Activated T-helper 2 cell treated with anti-CD3 and anti-CD28 coated beads, Interferon-gamma antibody, Interleukin-2, Interleukin-4, amounts not matched to agents 10 μg/mL and 5 μg/mL and 100 μg/mL, durations not matched to agents 14 hours and 24 hours and 36 hours (primary cell): ENCODE results near the gene RAET1G. TPM values are rescaled to one million over a fixed set of nuclear protein-coding genes. Genes with fewer than 3 reads are reported as not detected.

Source experiments
- DNase-seq: peaks from one replicate; pipeline ENCODE4 v3.0.0; 2021; ENCODE audit warnings: low spot score
- H3K27ac Mint-ChIP-seq: one replicate; pipeline ENCODE4 v1.8.0; 2021; ENCODE audit warnings: mixed read lengths
- H3K27me3 Mint-ChIP-seq: one replicate; pipeline ENCODE4 v1.8.0; 2021; ENCODE audit warnings: low read depth, mixed read lengths
- H3K36me3 Mint-ChIP-seq: one replicate; pipeline ENCODE4 v1.8.0; 2021; ENCODE audit warnings: low read depth, mixed read lengths
- H3K4me1 Mint-ChIP-seq: one replicate; pipeline ENCODE4 v1.8.0; 2021; ENCODE audit warnings: low read depth, mixed read lengths
- H3K4me3 Mint-ChIP-seq: one replicate; pipeline ENCODE4 v1.8.0; 2021; ENCODE audit warnings: low read depth, mild to moderate bottlenecking, moderate library complexity, mixed read lengths
- H3K9me3 Mint-ChIP-seq: one replicate; pipeline ENCODE4 v1.8.0; 2021; ENCODE audit warnings: mixed read lengths
- intact Hi-C: fragments of 100-400 bp; cut with micrococcal nuclease; formaldehyde crosslinking; loops from one replicate; pipeline ENCODE4 v1.15.1; 2023
- total RNA-seq: library from RNA; stranded (reverse); gene quantifications from 2 replicates; pipeline ENCODE4 v1.2.3, GENCODE V29; 2022

RAET1G gene
- total RNA-seq, 1 donor from 2014 or later: not detected

DNA sequence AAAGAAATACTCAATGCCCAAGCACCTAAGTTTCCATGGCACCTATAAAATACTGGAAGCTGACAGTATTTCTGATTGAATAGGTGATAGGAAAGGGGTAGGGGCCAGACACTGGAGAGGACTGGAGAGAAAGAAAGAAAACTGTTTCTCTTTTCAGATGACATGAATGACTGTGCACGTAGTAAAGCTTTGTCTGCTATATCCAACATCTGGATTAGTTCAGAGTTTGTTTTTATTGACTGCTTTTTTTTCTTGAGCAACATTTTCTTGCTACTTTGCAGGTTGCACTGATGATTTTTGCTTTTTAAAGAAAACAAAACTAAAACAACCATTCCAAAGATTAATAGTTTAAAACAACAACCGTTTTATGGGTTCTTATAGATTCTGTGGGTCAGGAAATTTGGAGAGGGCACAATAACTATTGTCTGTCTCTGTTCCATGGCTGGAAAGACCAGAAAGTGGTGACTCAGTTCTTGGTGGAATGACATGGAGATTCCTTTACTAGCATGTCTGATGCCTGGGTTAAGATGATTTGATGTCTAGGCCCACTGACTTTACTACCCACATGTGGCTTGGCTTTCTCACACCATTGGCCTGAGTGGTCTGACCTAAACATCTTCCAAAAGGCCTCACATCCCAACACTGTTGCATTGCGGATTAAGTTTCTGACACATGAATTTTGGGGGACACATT, 46.5 kb downstream of the RAET1G start:
- DNase-seq: no peak
- no peak overlapping the region for H3K27ac Mint-ChIP-seq
- no peaks in the 10 kb centered on the region for H3K4me1 Mint-ChIP-seq
- no peak overlapping the region for H3K4me3 Mint-ChIP-seq
- H3K36me3 Mint-ChIP-seq: no peaks in the 10 kb centered on the region
- intact Hi-C loops: no loop called here
- peaks cover 38% of the 10 kb centered on the region for H3K27me3 Mint-ChIP-seq
- no peaks in the 10 kb centered on the region for H3K9me3 Mint-ChIP-seq

DNA sequence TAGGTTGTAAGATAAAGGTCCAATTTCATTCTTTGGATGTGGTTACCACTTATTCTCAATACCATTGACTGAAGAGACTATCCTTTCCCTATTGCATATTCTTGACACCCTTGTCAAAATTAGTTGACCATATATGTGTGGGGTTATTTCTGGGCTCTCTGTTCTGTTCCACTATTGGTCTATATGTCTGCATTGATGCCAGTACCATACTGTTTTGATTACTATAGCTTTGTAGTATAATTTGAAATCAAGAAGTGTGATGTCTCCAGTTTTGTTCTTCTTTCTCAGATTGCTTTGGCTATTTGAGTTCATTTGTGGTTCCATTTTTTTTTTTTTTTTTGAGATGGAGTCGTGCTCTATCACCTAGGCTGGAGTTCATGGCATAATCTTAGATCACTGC, 50.7 kb downstream of the RAET1G start:
- intact Hi-C loops: no loop called here
- Mint-ChIP-seq H3K27me3 (peaks cover 27% of the 10 kb centered on the region), H3K9me3 (no peaks in the 10 kb centered on the region), H3K36me3 (no peaks in the 10 kb centered on the region), H3K4me3 (no peak overlapping the region), H3K27ac (no peak overlapping the region), H3K4me1 (no peaks in the 10 kb centered on the region)
- no peak for DNase-seq

DNA sequence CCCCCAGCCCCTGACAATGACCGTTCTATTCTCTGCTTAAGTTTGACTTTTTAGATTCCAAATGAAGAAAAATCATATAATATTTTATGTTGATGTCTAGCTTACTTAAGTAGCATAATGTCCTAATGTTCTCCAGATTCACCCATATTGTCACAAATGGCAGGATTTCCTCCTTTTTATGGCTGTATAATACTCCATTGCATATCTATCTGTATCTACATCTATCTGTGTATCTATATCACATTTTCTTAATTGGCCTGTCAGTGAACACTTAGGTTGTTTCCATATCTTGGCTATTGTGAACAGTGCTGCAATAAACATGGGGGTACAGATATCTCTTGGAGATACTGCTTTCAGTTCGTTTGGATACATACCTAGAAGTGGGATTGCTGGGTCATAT, 51.7 kb downstream of the RAET1G start:
- DNase-seq: no peak
- Mint-ChIP-seq H3K27ac (no peak overlapping the region), H3K4me3 (no peak overlapping the region), H3K36me3 (no peaks in the 10 kb centered on the region), H3K4me1 (no peaks in the 10 kb centered on the region), H3K27me3 (peaks cover 26% of the 10 kb centered on the region), H3K9me3 (no peaks in the 10 kb centered on the region)
- intact Hi-C loops: no loop called here

DNA sequence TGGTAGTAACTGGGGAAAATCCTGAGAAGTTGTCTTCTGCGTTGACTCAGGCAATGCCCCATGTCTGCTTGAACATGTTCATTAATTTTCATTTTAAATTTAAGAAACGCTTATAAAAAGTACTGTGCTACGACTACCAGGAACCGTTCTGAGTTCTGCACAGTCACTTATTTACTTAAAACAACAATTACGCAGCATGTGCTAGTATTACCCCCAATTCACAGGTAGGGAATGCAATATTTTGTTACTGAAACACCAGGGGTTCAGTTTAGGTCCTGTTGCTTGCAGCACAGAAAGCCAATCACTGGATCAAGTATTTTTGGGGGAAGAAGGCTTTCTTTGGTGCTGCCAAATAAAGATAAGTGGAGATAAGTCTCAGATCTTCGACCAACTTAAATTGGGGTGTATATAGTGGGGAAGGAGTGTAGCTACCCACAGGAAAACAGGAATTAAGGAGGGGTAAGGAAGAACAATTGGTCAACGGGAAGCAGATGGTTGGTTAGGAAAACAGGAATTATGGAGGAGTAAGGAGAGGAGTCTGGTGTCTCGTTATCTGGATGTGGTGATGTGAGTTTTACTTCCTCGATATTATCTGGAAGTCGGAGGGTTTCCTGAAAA, 53.5 kb downstream of the RAET1G start:
- intact Hi-C loops: loop anchor here (10.0 kb wide), 1 partner anchor 305 kb away; the partner anchor contains the start of gene GINM1
- H3K27me3 Mint-ChIP-seq: peaks cover 27% of the 10 kb centered on the region
- H3K9me3 Mint-ChIP-seq: no peaks in the 10 kb centered on the region

DNA sequence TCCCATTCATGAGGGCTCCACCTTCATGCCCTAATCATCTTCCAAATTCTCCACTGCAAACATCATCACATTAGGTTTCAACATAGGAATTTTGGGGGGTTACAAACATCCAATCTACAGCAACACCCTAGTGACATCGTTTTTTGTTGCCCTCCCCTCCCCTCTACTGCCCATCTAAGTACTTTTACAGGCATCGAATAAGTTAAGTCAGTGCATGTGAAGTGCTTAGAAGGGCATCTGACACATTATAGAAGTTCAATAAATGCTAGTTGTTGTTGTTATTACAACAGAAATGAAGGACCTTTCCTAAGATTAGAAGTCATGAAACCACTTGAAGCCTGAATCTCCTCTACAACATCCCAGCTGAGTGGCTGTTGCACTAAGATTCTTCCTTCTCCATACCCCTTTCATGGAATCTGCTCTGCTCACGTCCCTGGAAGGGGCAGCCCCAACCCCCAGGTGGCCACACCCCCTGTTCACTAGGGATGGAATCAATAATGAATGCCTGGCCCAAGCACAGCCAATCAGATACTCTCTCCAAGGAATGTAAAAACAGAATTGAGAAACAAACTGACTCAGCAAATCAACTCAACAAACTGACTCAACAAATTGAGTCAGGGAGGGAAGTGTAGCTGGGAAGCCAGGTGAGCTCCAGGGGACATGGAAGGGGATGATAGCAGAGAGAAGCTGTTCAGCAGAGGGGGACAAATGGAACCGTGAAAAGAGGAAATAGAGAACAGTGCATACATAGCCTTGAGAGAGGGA, 54.9 kb downstream of the RAET1G start:
- H3K4me3 Mint-ChIP-seq: no peak overlapping the region
- no peak for DNase-seq
- H3K27ac Mint-ChIP-seq: no peak overlapping the region
- H3K9me3 Mint-ChIP-seq: no peaks in the 10 kb centered on the region
- intact Hi-C loops: loop anchor here (10.0 kb wide), 1 partner anchor 303 kb away; the partner anchor contains the start of gene GINM1
- peaks cover under 1% of the 10 kb centered on the region for H3K4me1 Mint-ChIP-seq
- no peaks in the 10 kb centered on the region for H3K36me3 Mint-ChIP-seq
- H3K27me3 Mint-ChIP-seq: peaks cover 17% of the 10 kb centered on the region

More for the DNA sequence above, 53.5 kb downstream of the RAET1G start:
- Mint-ChIP-seq H3K36me3 (no peaks in the 10 kb centered on the region), H3K4me1 (no peaks in the 10 kb centered on the region), H3K4me3 (no peak overlapping the region), H3K27ac (no peak overlapping the region)
- DNase-seq: no peak

Other genes with a start within 250 kb of the RAET1G start
- 27.8 and 28.4 TPM in 2 replicates for gene LATS1, start 205.0 kb downstream of the RAET1G start, total RNA-seq
- 70.8 and 80.6 TPM in 2 replicates for gene NUP43, start 176.6 kb downstream of the RAET1G start, total RNA-seq
- gene PCMT1, start 173.4 kb downstream of the RAET1G start, total RNA-seq: 112 TPM in 2 replicates
- gene LRP11, start 58.8 kb downstream of the RAET1G start, total RNA-seq: 3.6 and 4.3 TPM in 2 replicates
- gene RAET1E, start 25.0 kb downstream of the RAET1G start, total RNA-seq: not detected in 2 replicates
- 0.14 and 0.18 TPM in 2 replicates for gene ULBP2, start 18.9 kb upstream of the RAET1G start, total RNA-seq
- 0.41 and 0.48 TPM in 2 replicates for gene ULBP1, start 40.8 kb upstream of the RAET1G start, total RNA-seq
- not detected in 2 replicates for gene RAET1L, start 102.4 kb upstream of the RAET1G start, total RNA-seq
- gene ULBP3, start 146.0 kb upstream of the RAET1G start, total RNA-seq: 0.52 and 0.53 TPM in 2 replicates
- gene PPP1R14C, start 219.9 kb upstream of the RAET1G start, total RNA-seq: 0.11 and 0.23 TPM in 2 replicates